ENCODE measurements around the gene ZDHHC16. TPM values are rescaled to one million over a fixed set of nuclear protein-coding genes. Genes with fewer than 3 reads are reported as not detected.

Gene ZDHHC16
- total and polyA plus RNA-seq, 3 experiments from 2014 or later, result 26.4 to 57.6 (median 56.2) TPM

DNA sequence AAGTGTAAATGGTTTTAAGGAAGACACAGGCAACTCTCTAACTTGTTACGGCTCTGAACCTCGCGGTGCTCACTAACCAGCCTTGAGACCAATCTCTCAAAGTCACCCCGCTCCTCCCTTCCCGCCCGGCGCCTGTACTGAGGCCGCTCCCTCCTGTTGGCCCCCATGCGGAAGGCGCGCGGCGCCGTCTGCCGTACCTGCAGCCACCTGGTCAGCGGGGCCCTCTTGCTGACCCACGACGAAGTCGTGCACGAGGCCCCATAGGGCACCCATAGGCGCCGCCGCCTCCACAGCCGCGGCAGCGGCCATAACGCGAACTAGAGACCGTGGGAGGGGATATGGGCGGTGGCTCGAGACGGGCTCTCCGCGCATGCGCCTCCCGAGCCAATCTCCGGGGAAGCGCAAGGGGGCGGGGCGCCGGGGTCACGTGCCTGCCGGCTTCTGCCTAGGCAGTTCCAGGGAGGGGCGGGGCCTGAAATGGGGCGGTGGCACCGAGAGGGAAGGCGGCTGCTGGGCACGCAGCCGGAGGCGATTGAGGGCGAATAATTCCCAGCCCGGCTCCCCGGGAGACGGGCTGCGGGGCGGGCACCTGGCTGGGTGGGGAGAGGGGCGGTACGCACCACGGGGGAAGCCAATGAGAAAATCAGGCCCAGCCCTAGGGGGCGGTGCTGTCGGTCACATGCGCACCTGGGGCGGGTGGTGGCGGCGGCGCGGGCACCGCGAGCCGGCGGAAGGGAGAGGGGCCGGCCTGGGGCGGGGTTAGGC is 52.3 kb downstream of the ZDHHC16 start, which contains the start of gene MMS19:
MMS19 (minus strand) TSS at position 347 of the 765 bp plus-strand sequence; CDS start at position 309, 38 bp downstream.
- H3K4me3 ChIP-seq (ENCODE audit: low read length), result peak within 1 kb of the TSS; percentile 86
- ChIA-PET CTCF (interaction anchor here (1.5 kb wide), 1 partner anchor 53 kb away, joined by 3 read pairs; the partner anchor contains the start of genes EXOSC1 and ZDHHC16), POLR2A (interaction anchor here (1.0 kb wide), 2 partner anchors 9 to 97 kb away, joined by 3 to 5 read pairs; partner anchors contain the start of gene RRP12)
- H3K9me3 ChIP-seq (ENCODE audit: low read length), result no peaks in the 10 kb centered on the region
- Mint-ChIP-seq H3K27me3 (peaks cover 20 to 29% of the 10 kb centered on the region in 2 donors), H3K9me3 (no peaks in the 10 kb centered on the region), H3K4me3 (peak within 1 kb of the TSS; percentile 95 to 99 (median 98)), H3K27ac (peak within 1 kb of the TSS; percentile 83 to 99 (median 97)), H3K36me3 (peaks cover 0 to 20% (median 0%) of the 10 kb centered on the region in 3 donors), H3K4me1 (peaks cover 42 to 54% (median 45%) of the 10 kb centered on the region in 3 donors)
- no peaks in the 10 kb centered on the region for H3K27me3 ChIP-seq (ENCODE audit: insufficient read depth, low read length, poor library complexity, severe bottlenecking)
- H3K27ac ChIP-seq (ENCODE audit: low read depth, low read length), result peak within 1 kb of the TSS; percentile 81
- peaks cover 35% of the 10 kb centered on the region for H3K4me1 ChIP-seq (ENCODE audit: insufficient read depth, low read length)
- DNase-seq, result peak; percentile 99
- no peaks in the 10 kb centered on the region for H3K36me3 ChIP-seq (ENCODE audit: insufficient read depth, low read length)

GRCh38 chr10:97498841-97499560 is 53.0 kb downstream of the ZDHHC16 start, which contains the start of gene UBTD1:
Gene UBTD1 (plus strand): TSS chr10:97498924. CDS start chr10:97499204, 280 bp downstream.
- DNase-seq, result peak in 3 of 5 donors; percentile 8 to 32 (median 18)
- peak within 1 kb of the TSS; percentile 86 for H3K4me3 ChIP-seq (ENCODE audit: low read length)
- H3K9me3 Mint-ChIP-seq, result no peaks in the 10 kb centered on the region
- no peaks in the 10 kb centered on the region for H3K9me3 ChIP-seq (ENCODE audit: low read length)
- H3K4me1 ChIP-seq (ENCODE audit: insufficient read depth, low read length), result peaks cover 35% of the 10 kb centered on the region
- H3K27me3 ChIP-seq (ENCODE audit: insufficient read depth, low read length, poor library complexity, severe bottlenecking), result no peaks in the 10 kb centered on the region
- H3K36me3 Mint-ChIP-seq, result peaks cover 0 to 18% (median 0%) of the 10 kb centered on the region in 3 donors
- H3K27ac Mint-ChIP-seq, result peak within 1 kb of the TSS; percentile 83 to 99 (median 97)
- H3K4me1 Mint-ChIP-seq, result peaks cover 41 to 49% (median 44%) of the 10 kb centered on the region in 3 donors
- no peaks in the 10 kb centered on the region for H3K36me3 ChIP-seq (ENCODE audit: insufficient read depth, low read length)
- peak within 1 kb of the TSS; percentile 95 to 99 (median 98) for H3K4me3 Mint-ChIP-seq
- POLR2A ChIA-PET, result interaction anchor here (0.5 to 1.0 kb wide), 4 partner anchors 9 to 98 kb away, joined by 3 to 5 read pairs (median 4); partner anchors contain the start of gene RRP12
- peaks cover 20 to 31% of the 10 kb centered on the region in 2 donors for H3K27me3 Mint-ChIP-seq
- CTCF ChIA-PET, result interaction anchor here (0.6 to 1.5 kb wide), 4 partner anchors 35 to 161 kb away, joined by 3 read pairs; partner anchors contain the start of genes EXOSC1 and ZDHHC16
- peak within 1 kb of the TSS; percentile 81 for H3K27ac ChIP-seq (ENCODE audit: low read depth, low read length)

DNA sequence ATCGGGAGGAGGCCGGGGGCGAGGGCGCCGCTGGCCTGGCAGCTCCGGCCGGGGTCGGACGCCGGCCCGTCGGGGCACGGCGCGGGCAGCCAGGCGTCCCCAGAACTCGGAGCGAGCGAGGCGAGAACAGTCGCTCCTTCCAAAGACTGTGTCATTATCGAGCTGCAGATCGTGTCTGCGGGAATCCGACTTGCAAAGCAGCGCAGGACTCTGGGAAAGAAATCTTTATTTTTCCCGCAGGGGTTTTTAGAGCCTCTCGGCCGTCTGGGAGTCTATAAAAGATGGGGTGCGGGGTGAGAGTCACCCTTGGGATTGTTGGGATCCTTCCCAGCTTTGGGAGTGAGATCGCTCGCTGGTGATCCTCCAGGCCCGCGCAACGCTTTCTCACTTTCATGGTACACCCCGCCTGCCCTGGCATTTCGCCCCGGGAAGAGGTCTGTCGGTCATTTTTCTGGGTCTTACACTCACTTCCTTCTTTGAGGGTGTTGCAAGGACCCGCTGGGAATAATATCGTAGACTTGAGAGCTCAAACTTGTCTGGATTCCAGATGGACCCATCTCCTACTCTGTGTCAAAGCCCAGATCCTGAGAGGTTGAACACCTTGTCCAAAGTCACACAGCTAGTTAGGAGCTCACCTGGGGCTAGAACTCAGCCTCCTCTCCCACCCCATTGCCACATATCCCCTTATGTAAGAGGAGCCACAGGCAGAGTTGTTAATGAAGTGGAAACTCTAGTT is 53.8 kb downstream of the ZDHHC16 start:
- Mint-ChIP-seq H3K27ac (peak overlapping the region in 6 of 8 donors; percentile 16 to 70 (median 25)), H3K27me3 (peaks cover 20 to 31% of the 10 kb centered on the region in 2 donors), H3K36me3 (peaks cover 0 to 12% (median 0%) of the 10 kb centered on the region in 3 donors), H3K4me3 (peak overlapping the region; percentile 62 to 88 (median 76)), H3K4me1 (peaks cover 34 to 42% (median 36%) of the 10 kb centered on the region in 3 donors), H3K9me3 (no peaks in the 10 kb centered on the region)
- Histone ChIP-seq H3K36me3 (ENCODE audit: insufficient read depth, low read length) (no peaks in the 10 kb centered on the region), H3K4me3 (ENCODE audit: low read length) (peak overlapping the region; percentile 86), H3K4me1 (ENCODE audit: insufficient read depth, low read length) (peaks cover 28% of the 10 kb centered on the region), H3K27ac (ENCODE audit: low read depth, low read length) (no peak overlapping the region), H3K9me3 (ENCODE audit: low read length) (no peaks in the 10 kb centered on the region), H3K27me3 (ENCODE audit: insufficient read depth, low read length, poor library complexity, severe bottlenecking) (no peaks in the 10 kb centered on the region)
- ChIA-PET CTCF (interaction anchor here (0.6 to 1.5 kb wide), 4 partner anchors 36 to 160 kb away, joined by 3 read pairs; partner anchors contain the start of genes EXOSC1 and ZDHHC16), POLR2A (interaction anchor here (0.6 kb wide), 1 partner anchor 32 kb away, joined by 5 read pairs; no protein-coding TSS in a partner anchor)
- DNase-seq, result peak in 2 of 5 donors; percentile 6 to 8

DNA sequence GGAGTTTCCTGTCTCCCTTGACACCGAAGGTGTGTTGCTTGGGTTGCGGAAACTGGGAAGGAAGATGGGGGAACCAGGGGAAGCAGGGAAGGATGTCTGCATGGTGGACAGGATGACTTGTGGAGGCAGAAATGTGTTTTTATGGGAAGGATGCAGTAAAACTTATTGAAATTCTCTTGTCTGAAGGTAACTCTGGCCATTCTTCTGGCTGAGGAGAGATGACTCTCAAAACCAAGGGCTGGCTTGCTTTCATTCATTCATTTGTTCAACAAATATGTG is 54.3 kb downstream of the ZDHHC16 start:
- H3K4me1 Mint-ChIP-seq, result peaks cover 29 to 37% (median 31%) of the 10 kb centered on the region in 3 donors
- H3K4me3 Mint-ChIP-seq, result peak overlapping the region; percentile 53 to 88 (median 76)
- no peaks in the 10 kb centered on the region for H3K9me3 ChIP-seq (ENCODE audit: low read length)

DNA sequence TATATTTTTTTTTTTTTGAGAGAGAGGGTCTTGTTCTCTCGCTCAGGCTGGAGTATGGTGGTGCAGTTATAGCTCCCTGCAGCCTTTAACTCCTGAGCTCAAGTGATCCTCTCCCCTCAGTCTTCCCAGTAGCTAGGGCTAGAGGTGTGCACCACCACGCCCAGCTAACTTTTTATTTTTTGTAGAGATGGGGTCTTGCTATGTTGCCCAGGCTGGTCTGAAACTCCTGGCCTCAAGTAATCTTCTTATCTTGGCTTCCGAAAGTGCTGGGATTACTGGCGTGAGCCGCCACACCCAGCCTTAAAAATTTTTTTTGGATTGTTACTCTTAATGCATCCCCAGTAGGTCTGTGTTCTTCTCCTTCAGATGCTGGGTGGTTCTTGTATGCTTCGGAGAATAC is 56.9 kb downstream of the ZDHHC16 start:
- DNase-seq, result no peak
- Histone ChIP-seq H3K9me3 (ENCODE audit: low read length) (no peaks in the 10 kb centered on the region), H3K36me3 (ENCODE audit: insufficient read depth, low read length) (no peaks in the 10 kb centered on the region), H3K4me3 (ENCODE audit: low read length) (no peak overlapping the region), H3K27ac (ENCODE audit: low read depth, low read length) (no peak overlapping the region), H3K4me1 (ENCODE audit: insufficient read depth, low read length) (no peaks in the 10 kb centered on the region), H3K27me3 (ENCODE audit: insufficient read depth, low read length, poor library complexity, severe bottlenecking) (no peaks in the 10 kb centered on the region)
- ChIA-PET POLR2A (no interaction called here), CTCF (no interaction called here)
- H3K36me3 Mint-ChIP-seq, result peaks cover 0 to 6% (median 0%) of the 10 kb centered on the region in 3 donors
- H3K27ac Mint-ChIP-seq, result no peak overlapping the region
- H3K27me3 Mint-ChIP-seq, result peaks cover 27 to 37% of the 10 kb centered on the region in 2 donors
- peak overlapping the region in 1 of 7 donors; percentile 53 for H3K4me3 Mint-ChIP-seq
- no peaks in the 10 kb centered on the region for H3K9me3 Mint-ChIP-seq
- H3K4me1 Mint-ChIP-seq, result peaks cover 8 to 13% (median 8%) of the 10 kb centered on the region in 3 donors

More for the DNA sequence above, 54.3 kb downstream of the ZDHHC16 start:
- Histone ChIP-seq H3K4me1 (ENCODE audit: insufficient read depth, low read length) (peaks cover 23% of the 10 kb centered on the region), H3K27me3 (ENCODE audit: insufficient read depth, low read length, poor library complexity, severe bottlenecking) (no peaks in the 10 kb centered on the region), H3K4me3 (ENCODE audit: low read length) (no peak overlapping the region), H3K36me3 (ENCODE audit: insufficient read depth, low read length) (no peaks in the 10 kb centered on the region), H3K27ac (ENCODE audit: low read depth, low read length) (no peak overlapping the region)
- Mint-ChIP-seq H3K36me3 (peaks cover 0 to 10% (median 0%) of the 10 kb centered on the region in 3 donors), H3K27me3 (peaks cover 20 to 31% of the 10 kb centered on the region in 2 donors), H3K27ac (peak overlapping the region in 1 of 8 donors; percentile 24), H3K9me3 (no peaks in the 10 kb centered on the region)
- POLR2A ChIA-PET, result no interaction called here
- CTCF ChIA-PET, result no interaction called here
- peak in 1 of 5 donors; percentile 3 for DNase-seq

DNA sequence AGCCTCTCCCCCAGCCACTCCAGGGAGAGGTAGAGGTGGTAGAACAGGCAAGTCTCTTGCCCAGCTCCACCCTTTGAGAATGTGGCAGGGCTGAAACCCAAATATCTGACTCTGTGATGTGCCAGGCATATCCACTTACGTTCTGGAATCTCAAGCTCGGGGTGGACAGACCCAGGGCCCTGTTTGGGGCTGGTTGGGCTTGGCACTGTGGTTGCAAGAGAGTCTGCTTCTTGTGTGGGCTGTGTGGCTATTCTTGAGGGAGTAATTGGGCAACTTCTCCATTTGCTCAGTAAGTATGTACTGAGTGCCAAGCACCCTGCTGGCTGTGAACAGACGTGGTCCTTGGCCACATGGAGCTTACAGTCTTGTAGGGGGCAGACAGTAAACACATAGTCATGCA is 57.4 kb downstream of the ZDHHC16 start:
- H3K36me3 ChIP-seq (ENCODE audit: insufficient read depth, low read length), result no peaks in the 10 kb centered on the region
- no peaks in the 10 kb centered on the region for H3K9me3 Mint-ChIP-seq
- no peak for DNase-seq
- no peak overlapping the region for H3K27ac Mint-ChIP-seq
- no peaks in the 10 kb centered on the region for H3K4me1 ChIP-seq (ENCODE audit: insufficient read depth, low read length)
- no peak overlapping the region for H3K27ac ChIP-seq (ENCODE audit: low read depth, low read length)
- H3K4me3 Mint-ChIP-seq, result no peak overlapping the region
- H3K27me3 Mint-ChIP-seq, result peaks cover 27 to 39% of the 10 kb centered on the region in 2 donors
- CTCF ChIA-PET, result no interaction called here
- no peak overlapping the region for H3K4me3 ChIP-seq (ENCODE audit: low read length)
- peaks cover 0 to 1% (median 0%) of the 10 kb centered on the region in 3 donors for H3K36me3 Mint-ChIP-seq
- no peaks in the 10 kb centered on the region for H3K27me3 ChIP-seq (ENCODE audit: insufficient read depth, low read length, poor library complexity, severe bottlenecking)
- H3K9me3 ChIP-seq (ENCODE audit: low read length), result no peaks in the 10 kb centered on the region
- H3K4me1 Mint-ChIP-seq, result peaks cover 4 to 9% (median 7%) of the 10 kb centered on the region in 3 donors
- POLR2A ChIA-PET, result no interaction called here

DNA sequence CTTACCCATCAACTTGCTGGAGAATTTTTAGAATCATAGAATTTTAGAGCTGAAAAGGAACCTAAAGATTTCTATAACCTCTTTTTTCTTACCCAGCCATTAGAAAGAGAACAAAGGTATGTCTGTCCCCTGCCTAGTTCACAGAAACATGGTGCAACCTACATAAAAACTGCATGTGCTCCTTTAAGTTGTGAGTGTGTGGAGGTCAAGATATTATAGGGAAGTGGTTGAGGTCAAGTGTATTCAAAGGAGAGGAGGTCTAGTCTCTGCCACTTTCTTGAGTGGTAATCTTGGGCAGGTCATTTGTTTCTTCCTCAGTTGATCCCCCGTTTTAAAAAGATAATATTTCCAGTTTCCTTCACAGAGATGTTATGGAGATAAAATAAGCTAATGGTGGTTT is 59.2 kb downstream of the ZDHHC16 start:
- Mint-ChIP-seq H3K9me3 (no peaks in the 10 kb centered on the region), H3K4me3 (no peak overlapping the region), H3K4me1 (peaks cover 0 to 4% (median under 1%) of the 10 kb centered on the region in 3 donors), H3K27me3 (peaks cover 28 to 45% of the 10 kb centered on the region in 2 donors), H3K27ac (no peak overlapping the region), H3K36me3 (no peaks in the 10 kb centered on the region)
- ChIA-PET CTCF (no interaction called here), POLR2A (no interaction called here)
- Histone ChIP-seq H3K9me3 (ENCODE audit: low read length) (no peaks in the 10 kb centered on the region), H3K27ac (ENCODE audit: low read depth, low read length) (no peak overlapping the region), H3K4me1 (ENCODE audit: insufficient read depth, low read length) (no peaks in the 10 kb centered on the region), H3K36me3 (ENCODE audit: insufficient read depth, low read length) (no peaks in the 10 kb centered on the region), H3K27me3 (ENCODE audit: insufficient read depth, low read length, poor library complexity, severe bottlenecking) (no peaks in the 10 kb centered on the region), H3K4me3 (ENCODE audit: low read length) (no peak overlapping the region)
- DNase-seq, result no peak
